ENCODE results near the gene CPEB3. TPM values are rescaled to one million over a fixed set of nuclear protein-coding genes. Genes with fewer than 3 reads are reported as not detected.

The CPEB3 gene
- total and polyA plus RNA-seq, 2 donors (not counting 3 experiments of a cell fraction or from before 2014, with no cell fraction given): 0.80 to 2.2 TPM

GRCh38 chr10:92130622-92131274 lies 160.1 kb downstream of the CPEB3 start:
- H3K4me1 ChIP-seq (ENCODE audit: control insufficient read depth, extremely low read depth, insufficient read depth, low read length): peaks cover 3% of the 10 kb centered on the region
- intact Hi-C loops (cut with micrococcal nuclease) (no loop called here), dilution Hi-C loops (cut with MboI; ENCODE audit: extremely low pct_ligation_motif_present, low sequenced_read_pairs) (no loop called here)
- no peak overlapping the region for H3K4me3 ChIP-seq (replicated peaks in 1 of 3; ENCODE audit: insufficient read depth in 1 of 3, low read depth in 1 of 3, low read length in 3 of 3)
- no peaks in the 10 kb centered on the region for H3K79me2 ChIP-seq (ENCODE audit: control insufficient read depth, insufficient read depth, low read length)
- ChIA-PET POLR2A (no interaction called here), CTCF (interaction anchor here (0.6 to 2.1 kb wide), 3 partner anchors 11 to 179 kb away, joined by 3 to 7 read pairs (median 5); no protein-coding TSS in a partner anchor)
- no peak overlapping the region for H3K9ac ChIP-seq (replicated peaks; ENCODE audit: extremely low read depth, insufficient read depth, low read length)
- no TSS peak for BruUV-seq (replicated peaks)
- TF ChIP-seq MYC (IDR thresholded peaks at IDR 0.05; ENCODE audit: low read depth, low read length) (no peak), CTCF (IDR thresholded peaks at IDR 0.05; ENCODE audit: extremely low read depth in 1 of 2, insufficient read depth in 1 of 2, low read depth in 1 of 2, low read length in 2 of 2) (no peak), POLR2A (IDR thresholded peaks at IDR 0.05; ENCODE audit: low read depth, low read length) (no peak), EZH2 (IDR thresholded peaks at IDR 0.05; ENCODE audit: borderline replicate concordance, low read depth, low read length, severe bottlenecking) (no peak), MAX (IDR thresholded peaks at IDR 0.05; ENCODE audit: insufficient read depth, insufficient read length) (no peak), POLR2AphosphoS5 (IDR thresholded peaks at IDR 0.05; ENCODE audit: insufficient read depth, low read depth, low read length) (no peak), GATA2 (IDR thresholded peaks at IDR 0.05; ENCODE audit: insufficient read depth, insufficient read length, low read depth, low read length) (no peak), FOS (IDR thresholded peaks at IDR 0.05; ENCODE audit: borderline replicate concordance, insufficient read depth, low read length) (no peak), JUN (IDR thresholded peaks at IDR 0.05; ENCODE audit: borderline replicate concordance, insufficient read depth, insufficient read length, low read depth) (no peak)
- no peaks in the 10 kb centered on the region for H3K27me3 ChIP-seq (ENCODE audit: control insufficient read depth in 2 of 2, insufficient read depth in 2 of 2, low read length in 2 of 2)
- DNase-seq (ENCODE audit: low read depth, low spot score) (no peak), FAIRE-seq (no peak)
- H3K4me2 ChIP-seq (ENCODE audit: insufficient read depth, low read length): no peak overlapping the region
- H3K9me3 ChIP-seq (replicated peaks; ENCODE audit: control insufficient read depth, insufficient read depth, low read length): no peaks in the 10 kb centered on the region
- H3K9me1 ChIP-seq (replicated peaks; ENCODE audit: control insufficient read depth, extremely low read depth, insufficient read depth, low read length): no peaks in the 10 kb centered on the region
- H4K20me1 ChIP-seq (replicated peaks; ENCODE audit: control insufficient read depth, extremely low read depth, insufficient read depth, low read length): no peaks in the 10 kb centered on the region
- no peak overlapping the region for H3K27ac ChIP-seq (ENCODE audit: insufficient read depth, low read depth, low read length)
- no peak overlapping the region for H2AFZ ChIP-seq (ENCODE audit: low read depth, low read length)
- no peaks in the 10 kb centered on the region for H3K36me3 ChIP-seq (ENCODE audit: control insufficient read depth in 2 of 2, extremely low read depth in 1 of 2, insufficient read depth in 2 of 2, low read length in 2 of 2)

Measured in endothelial cell of umbilical vein (primary cell).